Measurements from ENCODE around the gene STAB2.

Gene STAB2

DNA sequence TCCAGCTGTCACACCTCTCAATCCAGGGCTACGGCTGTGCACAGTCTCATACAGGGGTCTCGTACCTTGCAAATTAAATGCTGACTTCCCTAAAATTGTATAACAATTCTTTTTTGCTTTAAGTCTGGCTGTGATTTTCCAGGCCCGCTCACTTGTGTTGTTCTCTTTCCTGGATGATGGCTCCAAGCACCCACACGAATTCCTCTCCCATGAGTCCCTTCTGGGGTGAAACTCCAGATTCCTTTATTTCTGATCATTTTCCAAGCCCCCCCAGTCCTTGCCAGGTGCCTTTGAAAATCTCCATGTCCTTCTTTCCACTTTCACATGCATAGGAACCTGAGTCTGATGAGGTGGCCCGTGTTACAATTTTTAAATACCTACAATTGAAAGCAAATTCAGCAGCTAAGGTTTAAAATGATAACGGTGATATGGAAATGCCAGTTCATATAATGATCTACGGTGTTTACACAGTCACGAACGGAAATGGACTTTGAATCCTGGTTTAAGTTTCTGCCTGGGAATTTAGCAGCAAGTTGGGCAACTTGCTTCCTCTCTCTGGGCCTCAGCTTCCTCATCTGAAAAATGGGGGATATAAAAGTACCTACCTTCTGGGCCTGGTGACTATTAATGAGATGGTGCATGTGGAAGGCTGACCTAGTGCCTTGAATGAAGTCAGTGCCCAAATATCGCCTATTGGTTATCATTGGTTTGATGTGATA, 85.5 kb downstream of the STAB2 start:
- CTCF ChIA-PET, result interaction anchor here (0.7 kb wide), 1 partner anchor 53 kb away, joined by 3 read pairs; no protein-coding TSS in a partner anchor
- POLR2A ChIA-PET (ENCODE audit: low non-redundant PET), result no interaction called here
- no peak for TF ChIP-seq CTCF (conservative IDR thresholded peaks at IDR 0.05; ENCODE audit: low read depth)
- no peak overlapping the region for H3K27ac ChIP-seq
- no peak for DNase-seq (ENCODE audit: low spot score)

DNA sequence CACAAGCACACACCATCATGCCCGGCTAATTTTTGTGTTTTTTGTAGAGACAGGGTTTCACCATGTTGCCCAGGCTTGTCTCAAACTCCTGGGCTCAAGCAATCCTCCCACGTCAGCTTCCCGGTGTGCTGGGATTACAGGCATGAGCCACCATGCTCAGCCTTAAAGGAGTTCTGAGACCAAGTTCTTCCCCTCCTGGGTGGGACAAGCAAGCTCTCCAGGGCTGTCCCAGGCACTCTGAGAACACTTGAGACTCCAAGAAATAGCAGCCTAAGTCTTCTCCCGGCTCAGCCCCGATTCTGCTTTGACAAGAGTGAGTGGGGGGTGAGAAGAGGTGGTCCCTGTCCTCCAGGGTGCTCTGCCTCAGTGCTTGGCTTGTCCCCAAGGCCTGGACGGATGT, 86.4 kb downstream of the STAB2 start:
- no peak overlapping the region for H3K27ac ChIP-seq
- no peak for TF ChIP-seq CTCF (conservative IDR thresholded peaks at IDR 0.05; ENCODE audit: low read depth)
- POLR2A ChIA-PET (ENCODE audit: low non-redundant PET), result no interaction called here
- CTCF ChIA-PET, result no interaction called here
- DNase-seq (ENCODE audit: low spot score), result no peak

GRCh38 chr12:103673891-103674375, 86.9 kb downstream of the STAB2 start:
- no peak for DNase-seq (ENCODE audit: low spot score)
- no peak overlapping the region for H3K27ac ChIP-seq
- CTCF ChIA-PET, result no interaction called here
- POLR2A ChIA-PET (ENCODE audit: low non-redundant PET), result no interaction called here
- no peak for TF ChIP-seq CTCF (conservative IDR thresholded peaks at IDR 0.05; ENCODE audit: low read depth)

DNA sequence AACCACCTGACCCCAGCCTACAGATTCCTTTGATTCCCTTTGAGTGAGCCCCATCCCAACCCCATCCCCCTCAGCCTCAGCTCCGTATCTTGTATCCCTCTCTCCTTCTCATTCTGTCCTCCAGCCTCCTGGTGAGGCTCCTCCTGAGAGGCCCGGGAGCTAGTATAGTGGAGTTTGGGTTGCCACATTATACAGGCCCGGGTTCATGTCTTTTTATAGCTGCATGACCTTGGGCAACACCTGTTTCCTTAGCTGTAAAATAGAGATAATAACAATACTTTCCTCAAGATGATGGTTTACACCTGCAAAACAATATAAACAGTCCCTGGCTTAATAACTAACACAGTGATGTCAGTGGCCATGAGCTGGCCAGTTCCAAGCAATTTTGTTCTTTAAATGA, 89.8 kb downstream of the STAB2 start:
- DNase-seq (ENCODE audit: low spot score), result no peak
- CTCF ChIA-PET, result interaction anchor here (0.5 kb wide), 1 partner anchor 757 kb away, joined by 4 read pairs; no protein-coding TSS in a partner anchor
- POLR2A ChIA-PET (ENCODE audit: low non-redundant PET), result interaction anchor here (0.5 kb wide), 1 partner anchor 26 kb away, joined by 3 read pairs; no protein-coding TSS in a partner anchor
- no peak for TF ChIP-seq CTCF (conservative IDR thresholded peaks at IDR 0.05; ENCODE audit: low read depth)
- H3K27ac ChIP-seq, result no peak overlapping the region

GRCh38 chr12:103677341-103677740, 90.3 kb downstream of the STAB2 start:
- ChIA-PET POLR2A (ENCODE audit: low non-redundant PET) (interaction anchor here (0.5 kb wide), 1 partner anchor 27 kb away, joined by 3 read pairs; no protein-coding TSS in a partner anchor), CTCF (no interaction called here)
- no peak overlapping the region for H3K27ac ChIP-seq
- no peak for TF ChIP-seq CTCF (conservative IDR thresholded peaks at IDR 0.05; ENCODE audit: low read depth)
- DNase-seq (ENCODE audit: low spot score), result no peak

DNA sequence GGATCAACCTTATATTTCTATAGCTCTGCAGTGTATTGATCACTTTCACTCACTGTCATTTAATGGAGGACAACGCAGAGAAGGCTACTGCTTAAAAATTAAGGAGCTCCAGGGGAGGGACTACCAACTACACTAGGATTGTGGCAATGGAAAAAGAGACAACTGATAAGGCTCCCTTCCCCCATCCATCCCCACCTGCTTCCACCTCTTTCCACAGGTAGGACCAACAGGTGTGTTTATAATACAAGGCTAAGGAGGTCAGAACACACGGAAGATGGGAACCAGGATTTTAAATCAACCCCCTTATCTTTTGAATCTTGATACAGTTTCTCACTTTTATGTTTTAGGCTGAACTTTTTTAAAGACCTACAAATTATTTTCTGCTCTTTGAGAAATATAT, 90.8 kb downstream of the STAB2 start:
- no peak for DNase-seq (ENCODE audit: low spot score)
- no peak for TF ChIP-seq CTCF (conservative IDR thresholded peaks at IDR 0.05; ENCODE audit: low read depth)
- CTCF ChIA-PET, result no interaction called here
- no peak overlapping the region for H3K27ac ChIP-seq
- POLR2A ChIA-PET (ENCODE audit: low non-redundant PET), result no interaction called here

Data from RWPE1 (cell line).